Hepatocyte (in vitro differentiated cells): Measurements from ENCODE around the gene DIPK1B. TPM values are rescaled to one million over a fixed set of nuclear protein-coding genes. Genes with fewer than 3 reads are reported as not detected.
A peak's percentile ranks its signal among the peaks of the same experiment; 100 is the strongest.

Source experiments
- DNase-seq: peaks from one replicate; pipeline ENCODE4 v3.0.0-alpha.2; 2016; ENCODE audit warnings: low spot score
- H2AFZ ChIP-seq: fragments of 200-600 bp; sonication (generic); 2 replicates; pipeline ENCODE4 v1.6.0; 2016; ENCODE audit warnings: antibody characterized with exemption, mild to moderate bottlenecking
- H3K27ac ChIP-seq: fragments of 200-600 bp; sonication (generic); 2 replicates; pipeline ENCODE4 v1.5.1; 2016; ENCODE audit warnings: mild to moderate bottlenecking
- H3K27me3 ChIP-seq: fragments of 200-600 bp; sonication (generic); 2 replicates; pipeline ENCODE4 v1.6.1; 2016
- H3K36me3 ChIP-seq: fragments of 200-600 bp; sonication (generic); replicated peaks from 2 replicates; pipeline ENCODE4 v1.5.1; 2016; ENCODE audit warnings: low read depth; ENCODE audit not compliant: insufficient read depth
- H3K4me1 ChIP-seq: fragments of 200-600 bp; sonication (generic); 2 replicates; pipeline ENCODE4 v1.5.1; 2016; ENCODE audit warnings: mild to moderate bottlenecking, moderate library complexity; ENCODE audit not compliant: insufficient read depth
- H3K4me2 ChIP-seq: fragments of 200-600 bp; sonication (generic); 2 replicates; pipeline ENCODE4 v1.6.0; 2016
- H3K4me3 ChIP-seq: fragments of 200-600 bp; sonication (generic); 2 replicates; pipeline ENCODE4 v1.5.1; 2016; ENCODE audit warnings: mild to moderate bottlenecking
- H3K79me2 ChIP-seq: fragments of 200-600 bp; sonication (generic); 2 replicates; pipeline ENCODE4 v1.6.0; 2017; ENCODE audit warnings: mild to moderate bottlenecking
- H3K9me2 ChIP-seq: fragments of 200-600 bp; sonication (generic); replicated peaks from 2 replicates; pipeline ENCODE4 v1.6.0; 2017; ENCODE audit warnings: mild to moderate bottlenecking; ENCODE audit not compliant: insufficient read depth
- H3K9me3 ChIP-seq: fragments of 200-600 bp; sonication (generic); 2 replicates; pipeline ENCODE4 v1.5.1; 2016; ENCODE audit warnings: low read depth, mild to moderate bottlenecking
- H4K20me1 ChIP-seq: fragments of 200-600 bp; sonication (generic); 2 replicates; pipeline ENCODE4 v1.6.0; 2016; ENCODE audit warnings: mild to moderate bottlenecking; ENCODE audit not compliant: insufficient read depth, poor library complexity, severe bottlenecking
- EZH2 ChIP-seq: fragments of 200-600 bp; sonication (generic); IDR thresholded peaks from 2 replicates; pipeline ENCODE4 v1.6.1; 2016; ENCODE audit warnings: antibody characterized with exemption, mild to moderate bottlenecking, borderline replicate concordance
- EZH2phosphoT487 ChIP-seq: fragments of 200-600 bp; sonication (generic); IDR thresholded peaks from one replicate; pipeline ENCODE4 v1.6.1; 2018; ENCODE audit warnings: antibody characterized with exemption, mild to moderate bottlenecking, low read depth, moderate library complexity; ENCODE audit not compliant: unreplicated experiment, severe bottlenecking
- WGBS: methylation state at CpG from one replicate; pipeline ENCODE4 v1.1.6; 2016; ENCODE audit warnings: low lambda C conversion rate; ENCODE audit errors: missing lambda C conversion rate; 5-methylcytosine and 5-hydroxymethylcytosine counted together
- polyA plus RNA-seq: library from polyadenylated mRNA; unstranded; fragments of >200 nt; fragmentation: Nextera tagmentation; extraction: Ambion mirVana; gene quantifications from 2 replicates; pipeline ENCODE4 v1.2.1, GENCODE V29; 2016
- total RNA-seq: library from RNA; depleted of rRNA; stranded (reverse); fragments of >200 nt; gene quantifications from 2 replicates; pipeline ENCODE4 v1.2.3, GENCODE V29; 2014
- TF ChIP-seq, protein P1 (sequence below): fragments of 200-600 bp; sonication (generic); IDR thresholded peaks from 2 replicates; pipeline ENCODE4 v1.5.1; 2016; ENCODE audit warnings: antibody characterized with exemption, mild to moderate bottlenecking; ENCODE audit not compliant: poor library complexity

Gene DIPK1B
- total and polyA plus RNA-seq, 2 experiments from 2014 or later = 33.3 to 39.4 TPM

DNA sequence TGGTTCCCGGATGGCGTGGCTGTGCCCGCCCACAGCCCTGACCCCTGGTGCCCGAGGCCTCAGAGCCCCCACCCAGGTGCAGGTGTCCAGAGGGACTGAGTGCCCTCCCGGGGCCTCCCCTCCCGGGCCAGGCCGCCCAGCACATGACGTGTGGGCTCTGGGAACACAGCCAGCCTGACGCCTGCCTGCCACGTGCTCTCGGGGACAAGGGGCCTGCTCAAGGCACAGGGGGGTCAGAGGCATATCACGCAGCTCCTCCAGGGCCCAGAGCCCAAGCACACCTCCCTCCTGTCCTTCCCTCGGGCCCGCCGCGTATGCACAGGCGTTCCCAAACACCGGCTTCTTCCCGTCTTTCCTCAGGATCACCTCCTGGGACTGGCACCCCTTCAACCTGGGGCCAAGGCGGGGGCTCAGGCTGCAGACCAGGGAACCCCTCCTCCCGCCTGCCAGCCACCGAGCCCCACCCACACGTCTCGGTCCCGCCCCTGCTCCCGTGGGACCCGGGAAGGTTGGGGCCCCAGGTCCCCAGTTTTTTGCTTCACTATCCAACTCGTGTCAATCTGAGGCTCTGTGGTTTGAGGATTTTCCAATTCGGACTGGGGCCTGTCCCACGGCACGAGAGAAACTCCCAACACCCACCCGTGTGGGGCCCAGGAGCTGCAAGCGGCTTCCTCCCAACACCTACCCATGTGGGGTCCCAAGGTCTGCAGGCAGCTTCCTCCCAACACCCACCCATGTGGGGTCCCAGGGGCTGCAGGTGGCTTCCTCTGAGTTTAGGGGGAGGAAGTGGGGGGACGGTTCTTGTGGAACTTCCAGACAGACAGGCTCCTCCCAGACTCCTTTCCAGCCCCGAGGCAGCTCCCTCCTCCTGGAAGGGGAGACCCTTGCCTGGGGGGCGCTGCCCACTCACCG lies 28.9 kb downstream of the DIPK1B start:
- no peaks in the 10 kb centered on the region for H4K20me1 ChIP-seq
- no peak overlapping the region for H3K4me3 ChIP-seq
- no peak overlapping the region for H3K4me2 ChIP-seq
- H3K36me3 ChIP-seq = no peaks in the 10 kb centered on the region
- H3K79me2 ChIP-seq = no peaks in the 10 kb centered on the region
- no peak for DNase-seq
- WGBS = 77% methylated on average over 36 of the region's 37 CpGs
- no peak overlapping the region for H2AFZ ChIP-seq
- no peaks in the 10 kb centered on the region for H3K27me3 ChIP-seq
- no peaks in the 10 kb centered on the region for H3K9me3 ChIP-seq
- H3K4me1 ChIP-seq = peaks cover 7% of the 10 kb centered on the region
- H3K27ac ChIP-seq = no peak overlapping the region
- no peak for TF ChIP-seq EZH2
- no peaks in the 10 kb centered on the region for H3K9me2 ChIP-seq

DNA sequence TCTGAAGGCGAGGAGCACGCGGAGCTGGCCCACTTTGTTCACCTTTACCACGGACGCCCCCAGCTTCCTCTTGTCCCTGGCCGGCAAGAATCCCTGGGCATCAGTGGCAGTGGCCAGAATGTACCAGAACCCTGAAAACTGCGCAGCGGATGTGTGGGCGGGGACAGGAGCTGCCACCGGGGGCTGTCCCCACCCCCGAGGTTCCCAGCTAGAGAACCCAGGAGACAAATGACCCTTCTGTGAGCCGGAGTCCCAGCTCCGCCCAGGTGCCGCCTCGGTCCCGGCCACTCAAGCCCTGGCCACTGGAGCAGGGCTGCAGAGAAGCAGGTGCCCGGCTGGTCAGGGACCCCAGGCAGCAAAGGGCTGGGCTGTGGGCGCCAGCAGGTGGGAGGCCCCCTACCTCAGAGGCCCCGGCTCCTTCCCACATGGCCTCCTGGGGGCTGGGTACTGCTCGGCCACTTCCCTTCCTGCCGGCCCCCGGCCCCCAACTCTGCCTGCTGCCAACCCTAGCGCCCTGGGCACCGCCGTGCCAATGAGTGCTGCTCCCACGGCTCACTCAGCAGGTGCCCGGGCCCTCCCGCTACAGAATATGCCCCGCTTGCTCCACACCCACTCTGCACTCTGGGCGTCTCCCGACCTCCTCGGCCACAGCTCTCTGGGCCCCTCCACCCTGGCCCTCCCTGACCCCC lies 29.7 kb downstream of the DIPK1B start:
- no peak for DNase-seq

DNA sequence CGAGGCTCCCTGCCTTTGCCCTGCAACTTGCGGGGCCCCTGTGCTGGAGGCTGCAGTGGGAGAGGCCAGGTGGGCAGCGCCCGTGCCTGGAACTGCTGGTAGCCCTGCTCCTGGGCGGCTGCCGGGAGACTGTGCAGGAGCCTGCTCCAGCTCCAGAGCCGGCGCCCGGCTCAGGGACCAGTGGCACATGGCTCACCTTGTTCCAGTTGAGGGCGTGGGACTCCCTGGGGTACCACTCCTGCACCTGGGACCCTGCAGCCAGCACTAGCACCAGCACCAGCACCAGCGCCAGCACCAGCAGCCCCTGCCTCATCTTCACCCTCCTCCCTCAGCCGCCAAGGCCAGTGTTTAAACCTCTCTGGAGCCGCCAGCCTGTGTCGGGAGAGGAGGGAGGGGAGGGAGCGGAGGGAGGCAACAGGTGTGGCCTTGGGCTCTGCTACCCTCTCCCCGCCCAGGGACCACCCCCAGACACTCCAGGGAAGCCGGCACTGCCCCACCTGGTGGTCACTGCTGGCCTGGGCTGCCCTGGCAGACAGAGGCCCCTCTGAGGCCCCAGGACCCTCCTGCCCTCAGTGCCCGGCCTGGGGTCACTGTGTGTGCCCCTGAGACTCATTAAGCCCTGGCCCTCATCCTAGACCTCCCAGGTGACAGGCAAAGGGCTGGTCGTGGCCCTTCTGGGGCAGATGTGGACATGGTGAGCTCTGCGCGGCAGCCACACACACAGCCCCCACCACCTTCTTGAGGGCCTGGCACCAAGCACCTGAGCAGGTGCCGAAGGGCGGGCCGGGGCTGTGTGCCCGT lies 30.4 kb downstream of the DIPK1B start, which contains the start of gene LCN10:
LCN10 (minus strand) TSS at position 350 of the 801 bp plus-strand sequence; CDS start at position 313, 37 bp downstream.
- Histone ChIP-seq H3K4me2 (peak within 1 kb of the TSS; percentile 2), H4K20me1 (no peaks in the 10 kb centered on the region), H3K79me2 (no peaks in the 10 kb centered on the region), H3K4me1 (peaks cover 7% of the 10 kb centered on the region), H3K9me2 (no peaks in the 10 kb centered on the region), H3K27ac (no peak within 1 kb of the TSS), H3K4me3 (no peak within 1 kb of the TSS), H3K27me3 (no peaks in the 10 kb centered on the region), H2AFZ (no peak within 1 kb of the TSS), H3K36me3 (no peaks in the 10 kb centered on the region), H3K9me3 (no peaks in the 10 kb centered on the region)
- 46% methylated on average over 23 of the region's 25 CpGs for WGBS
- DNase-seq = peak; percentile 67
- TF ChIP-seq EZH2phosphoT487 = no peak
- TF ChIP-seq, protein P1, sequence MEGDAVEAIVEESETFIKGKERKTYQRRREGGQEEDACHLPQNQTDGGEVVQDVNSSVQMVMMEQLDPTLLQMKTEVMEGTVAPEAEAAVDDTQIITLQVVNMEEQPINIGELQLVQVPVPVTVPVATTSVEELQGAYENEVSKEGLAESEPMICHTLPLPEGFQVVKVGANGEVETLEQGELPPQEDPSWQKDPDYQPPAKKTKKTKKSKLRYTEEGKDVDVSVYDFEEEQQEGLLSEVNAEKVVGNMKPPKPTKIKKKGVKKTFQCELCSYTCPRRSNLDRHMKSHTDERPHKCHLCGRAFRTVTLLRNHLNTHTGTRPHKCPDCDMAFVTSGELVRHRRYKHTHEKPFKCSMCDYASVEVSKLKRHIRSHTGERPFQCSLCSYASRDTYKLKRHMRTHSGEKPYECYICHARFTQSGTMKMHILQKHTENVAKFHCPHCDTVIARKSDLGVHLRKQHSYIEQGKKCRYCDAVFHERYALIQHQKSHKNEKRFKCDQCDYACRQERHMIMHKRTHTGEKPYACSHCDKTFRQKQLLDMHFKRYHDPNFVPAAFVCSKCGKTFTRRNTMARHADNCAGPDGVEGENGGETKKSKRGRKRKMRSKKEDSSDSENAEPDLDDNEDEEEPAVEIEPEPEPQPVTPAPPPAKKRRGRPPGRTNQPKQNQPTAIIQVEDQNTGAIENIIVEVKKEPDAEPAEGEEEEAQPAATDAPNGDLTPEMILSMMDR = peak; percentile 47

More for the DNA sequence above, 29.7 kb downstream of the DIPK1B start:
- no peaks in the 10 kb centered on the region for H3K36me3 ChIP-seq
- H3K79me2 ChIP-seq = no peaks in the 10 kb centered on the region
- TF ChIP-seq EZH2phosphoT487 (no peak), EZH2 (no peak)
- TF ChIP-seq, protein P1 = no peak
- peaks cover 7% of the 10 kb centered on the region for H3K4me1 ChIP-seq
- no peaks in the 10 kb centered on the region for H3K27me3 ChIP-seq
- H3K9me3 ChIP-seq = no peaks in the 10 kb centered on the region
- no peak overlapping the region for H3K4me3 ChIP-seq
- H3K27ac ChIP-seq = no peak overlapping the region
- no peak overlapping the region for H2AFZ ChIP-seq
- H3K9me2 ChIP-seq = no peaks in the 10 kb centered on the region
- peak overlapping the region; percentile 2 for H3K4me2 ChIP-seq
- 81% methylated on average over 22 of the region's 32 CpGs for WGBS
- H4K20me1 ChIP-seq = no peaks in the 10 kb centered on the region
